Stimulated activated CD8-positive, alpha-beta memory T cell treated with anti-CD3 and anti-CD28 coated beads, Interleukin-2, amount 100 ng/mL, for 1 hour (primary cell): ENCODE results near the gene ELP6.
"Not testable (repeated sequence)": the region's sequence is repeated elsewhere in the genome, so short reads cannot be mapped to it uniquely, and the experiment has no call there.

Experiments
- DNase-seq, 2 donors: peaks; one replicate each; pipeline ENCODE4 v3.0.0-alpha.2; 2020; ENCODE audit warnings: low read depth in 2 of 2

ELP6 gene

GRCh38 chr3:47464588-47464987 lies 48.9 kb downstream of the ELP6 start:
- no peak for DNase-seq

GRCh38 chr3:47459534-47460085 lies 53.9 kb downstream of the ELP6 start:
- DNase-seq, result not testable (repeated sequence)

- DNase-seq, result no peak
These were observed 56.5 kb downstream of the ELP6 start for GRCh38 chr3:47456984-47457383.

GRCh38 chr3:47455806-47456452 lies 57.6 kb downstream of the ELP6 start:
- DNase-seq, result no peak

- no peak for DNase-seq
These were observed 60.9 kb downstream of the ELP6 start for GRCh38 chr3:47452453-47453215.
